Hematopoietic multipotent progenitor cell (in vitro differentiated cells): ENCODE results near the gene SNX11. TPM values are rescaled to one million over a fixed set of nuclear protein-coding genes. Genes with fewer than 3 reads are reported as not detected.
A peak's percentile ranks its signal among the peaks of the same experiment; 100 is the strongest.
"Not testable (repeated sequence)": the region's sequence is repeated elsewhere in the genome, so short reads cannot be mapped to it uniquely, and the experiment has no call there.

Experiments used
- DNase-seq, 3 donors: peaks; one replicate each; pipeline ENCODE4 v3.0.0-alpha.2; 2011 to 2015; ENCODE audit warnings: low read depth in 2 of 3, low spot score in 2 of 3
- total RNA-seq: library from RNA; depleted of rRNA; stranded (reverse); fragments of >200 nt; gene quantifications from one replicate; pipeline ENCODE4 v1.2.3, GENCODE V29; 2012

Gene SNX11
- total RNA-seq = 7.3 TPM

- peak; percentile 74 to 85 (median 82) for DNase-seq
Observed at GRCh38 chr17:48107137-48108055, at the start of gene SNX11. Gene SNX11 (plus strand): TSS chr17:48107766. CDS start chr17:48112044, 4,278 bp downstream.

GRCh38 chr17:48058393-48059124 lies 49.0 kb upstream of the SNX11 start:
- no peak for DNase-seq

GRCh38 chr17:48059125-48059668 lies 48.4 kb upstream of the SNX11 start:
- DNase-seq = no peak

GRCh38 chr17:48060249-48060648 lies 47.3 kb upstream of the SNX11 start:
- DNase-seq = no peak

- no peak for DNase-seq
Observed at GRCh38 chr17:48062273-48062672, 45.3 kb upstream of the SNX11 start.

GRCh38 chr17:48064638-48065037 lies 42.9 kb upstream of the SNX11 start:
- DNase-seq = no peak

- no peak for DNase-seq
Observed at GRCh38 chr17:48066192-48066591, 41.4 kb upstream of the SNX11 start.

- DNase-seq = no peak
Observed at GRCh38 chr17:48066656-48067055, 40.9 kb upstream of the SNX11 start.

GRCh38 chr17:48067245-48067644 lies 40.3 kb upstream of the SNX11 start:
- DNase-seq = no peak

GRCh38 chr17:48067808-48068207 lies 39.8 kb upstream of the SNX11 start:
- DNase-seq = not testable (repeated sequence)

GRCh38 chr17:48068491-48068961 lies 39.0 kb upstream of the SNX11 start:
- DNase-seq = peak in 2 of 3 donors; percentile 15 to 26

GRCh38 chr17:48070195-48070594 lies 37.4 kb upstream of the SNX11 start:
- no peak for DNase-seq

- DNase-seq = no peak
Observed at GRCh38 chr17:48071654-48072053, 35.9 kb upstream of the SNX11 start.

GRCh38 chr17:48072811-48073210 lies 34.8 kb upstream of the SNX11 start:
- DNase-seq = not testable (repeated sequence)

- not testable (repeated sequence) for DNase-seq
Observed at GRCh38 chr17:48073566-48074094, 33.9 kb upstream of the SNX11 start.

- DNase-seq = peak; percentile 49 to 85 (median 59)
Observed at GRCh38 chr17:48074322-48075081, 33.1 kb upstream of the SNX11 start.

- not testable (repeated sequence) for DNase-seq
Observed at GRCh38 chr17:48077152-48077551, 30.4 kb upstream of the SNX11 start.

- DNase-seq = no peak
Observed at GRCh38 chr17:48081858-48082257, 25.7 kb upstream of the SNX11 start.

- DNase-seq = no peak
Observed at GRCh38 chr17:48084932-48085331, 22.6 kb upstream of the SNX11 start.

- no peak for DNase-seq
Observed at GRCh38 chr17:48093341-48094045, 14.1 kb upstream of the SNX11 start.
